CD4-positive, alpha-beta memory T cell (primary cell): ENCODE data around the gene OSBP2. TPM values are rescaled to one million over a fixed set of nuclear protein-coding genes. Genes with fewer than 3 reads are reported as not detected.

ENCODE experiments used
- CTCF ChIA-PET: fragments of 350-600 bp; sonication (Branson Sonifier 250); formaldehyde crosslinking; loops from one replicate; lab custom pipeline; 2021; ENCODE audit warnings: inconsistent platforms; ENCODE audit not compliant: partially characterized antibody; lab: Charles Lee
- POLR2A ChIA-PET: fragments of 350-600 bp; sonication (Branson Sonifier 250); formaldehyde crosslinking; loops from one replicate; lab custom pipeline; 2021; ENCODE audit not compliant: partially characterized antibody; lab: Charles Lee
- DNase-seq, 5 donors: peaks; one replicate each; pipeline versions ENCODE4 v3.0.0 to v3.0.0-alpha.2; 2020 to 2022; ENCODE audit warnings: mixed read lengths in 1 of 5
- H3K27ac ChIP-seq: one replicate; pipeline ENCODE4 v1.7.0; 2013; ENCODE audit warnings: low read depth, low read length
- H3K27me3 ChIP-seq: 2 replicates; pipeline ENCODE4 v1.7.0; 2013; ENCODE audit warnings: mild to moderate bottlenecking, low read length, moderate library complexity; ENCODE audit not compliant: insufficient read depth
- H3K36me3 ChIP-seq: 2 replicates; pipeline ENCODE4 v1.7.0; 2013; ENCODE audit warnings: mild to moderate bottlenecking, low read length, moderate library complexity; ENCODE audit not compliant: insufficient read depth
- H3K4me1 ChIP-seq: 2 replicates; pipeline ENCODE4 v1.7.0; 2013; ENCODE audit warnings: mild to moderate bottlenecking, low read length, moderate library complexity; ENCODE audit not compliant: insufficient read depth
- H3K4me3 ChIP-seq, 2 donors: one replicate each; pipeline ENCODE4 v1.7.0; 2013; ENCODE audit warnings: low read length in 2 of 2, mild to moderate bottlenecking in 1 of 2
- H3K9me3 ChIP-seq, 2 donors: one replicate each; pipeline ENCODE4 v1.7.0; 2013; ENCODE audit warnings: low read length in 2 of 2, control low read depth in 1 of 2; ENCODE audit not compliant: control insufficient read depth in 1 of 2
- H3K27ac Mint-ChIP-seq, 7 donors: one replicate each; pipeline ENCODE4 v1.8.0; 2020 to 2021; ENCODE audit warnings: mixed read lengths in 7 of 7, mild to moderate bottlenecking in 6 of 7, inconsistent platforms in 3 of 7, moderate library complexity in 3 of 7
- H3K27me3 Mint-ChIP-seq, 2 donors: one replicate each; pipeline ENCODE4 v1.8.0; 2020 to 2021; ENCODE audit warnings: mixed read lengths in 2 of 2
- H3K36me3 Mint-ChIP-seq, 2 donors: one replicate each; pipeline ENCODE4 v1.8.0; 2020 to 2021; ENCODE audit warnings: mixed read lengths in 2 of 2, inconsistent platforms in 1 of 2, mild to moderate bottlenecking in 1 of 2
- H3K4me1 Mint-ChIP-seq, 4 donors: one replicate each; pipeline ENCODE4 v1.8.0; 2020 to 2021; ENCODE audit warnings: mixed read lengths in 4 of 4, mild to moderate bottlenecking in 1 of 4
- H3K4me3 Mint-ChIP-seq, 8 donors: one replicate each; pipeline ENCODE4 v1.8.0; 2020 to 2021; ENCODE audit warnings: mixed read lengths in 8 of 8, mild to moderate bottlenecking in 7 of 8, moderate library complexity in 6 of 8, inconsistent platforms in 3 of 8
- H3K9me3 Mint-ChIP-seq, 8 donors: one replicate each; pipeline ENCODE4 v1.8.0; 2020 to 2021; ENCODE audit warnings: mixed read lengths in 8 of 8, mild to moderate bottlenecking in 5 of 8, inconsistent platforms in 3 of 8, moderate library complexity in 1 of 8
- intact Hi-C: fragments of 100-400 bp; cut with micrococcal nuclease; formaldehyde crosslinking; loops from one replicate; pipeline ENCODE4 v1.15.1; 2023
- polyA plus RNA-seq, 2 donors: library from polyadenylated mRNA; unstranded; fragments of 300-500 nt; fragmentation: Illumina TruSeq; gene quantifications; one replicate each; pipeline ENCODE4 v1.2.3, GENCODE V29; 2021
- total RNA-seq, 2 experiments: library from RNA; stranded (reverse); gene quantifications; one replicate each; pipeline ENCODE4 v1.2.3, GENCODE V29; 2021

OSBP2 gene
- total RNA-seq (1 to 10 TPM; 1.1 to 1.3 TPM), polyA plus RNA-seq (under 1 TPM; 0.39 to 0.44 TPM)

DNA sequence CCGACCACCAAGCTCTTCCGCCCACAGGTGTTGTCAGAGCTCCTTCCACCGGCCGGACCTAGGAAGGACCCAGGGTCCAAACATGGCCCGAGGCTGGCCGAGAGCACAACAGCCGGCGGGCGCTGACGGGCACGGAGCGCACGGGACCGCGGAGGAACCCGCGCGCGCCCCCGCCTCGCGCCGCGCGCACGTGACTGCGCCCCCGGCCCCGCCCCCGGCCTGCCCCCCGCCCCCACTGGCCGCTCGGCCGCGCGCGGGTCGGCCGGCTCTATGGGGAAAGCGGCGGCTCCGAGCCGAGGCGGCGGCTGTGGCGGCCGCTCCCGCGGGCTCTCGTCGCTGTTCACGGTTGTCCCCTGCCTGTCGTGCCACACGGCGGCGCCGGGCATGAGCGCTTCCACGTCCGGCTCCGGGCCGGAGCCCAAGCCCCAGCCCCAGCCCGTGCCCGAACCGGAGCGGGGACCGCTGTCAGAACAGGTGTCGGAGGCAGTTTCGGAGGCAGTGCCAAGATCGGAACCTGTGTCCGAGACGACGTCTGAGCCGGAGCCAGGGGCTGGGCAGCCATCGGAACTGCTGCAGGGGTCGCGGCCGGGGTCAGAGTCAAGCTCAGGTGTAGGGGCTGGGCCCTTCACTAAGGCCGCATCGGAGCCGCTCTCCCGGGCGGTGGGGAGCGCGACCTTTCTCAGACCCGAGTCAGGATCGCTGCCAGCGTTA, at the start of gene OSBP2:
Gene OSBP2, plus strand, starts transcription at position 235 of the 711 bp plus-strand sequence. Its CDS starts 36 bp downstream, at position 271.
- Mint-ChIP-seq H3K9me3 (no peaks in the 10 kb centered on the region), H3K4me1 (peaks cover 9 to 26% (median 11%) of the 10 kb centered on the region in 4 donors), H3K36me3 (no peaks in the 10 kb centered on the region), H3K27ac (peak within 1 kb of the TSS in 6 of 7 donors; percentile 57 to 93 (median 82)), H3K27me3 (peaks cover 1 to 6% of the 10 kb centered on the region in 2 donors), H3K4me3 (peak within 1 kb of the TSS; percentile 92 to 98 (median 94))
- Histone ChIP-seq H3K27me3 (no peaks in the 10 kb centered on the region), H3K36me3 (no peaks in the 10 kb centered on the region), H3K4me3 (peak within 1 kb of the TSS in 1 of 2 donors; percentile 69), H3K4me1 (peaks cover 10% of the 10 kb centered on the region), H3K27ac (no peak within 1 kb of the TSS), H3K9me3 (no peaks in the 10 kb centered on the region)
- ChIA-PET POLR2A (interaction anchor here (0.7 to 1.3 kb wide), 4 partner anchors 26 to 60 kb away, joined by 3 to 4 read pairs (median 4); partner anchors contain the start of gene SLC35E4), CTCF (interaction anchor here (2.1 kb wide), 1 partner anchor 60 kb away, joined by 9 read pairs; the partner anchor contains the start of gene SLC35E4)
- peak in 4 of 5 donors; percentile 8 to 23 (median 16) for DNase-seq
- intact Hi-C loops, result loop anchor here (1.0 kb wide), 1 partner anchor 59 kb away; the partner anchor contains the start of gene SLC35E4

GRCh38 chr22:30646518-30647160, 48.0 kb upstream of the OSBP2 start:
- CTCF ChIA-PET, result interaction anchor here (1.7 kb wide), 1 partner anchor 11 kb away, joined by 7 read pairs; the partner anchor contains the start of gene SLC35E4
- H3K4me1 ChIP-seq, result peaks cover 9% of the 10 kb centered on the region
- H3K27me3 ChIP-seq, result no peaks in the 10 kb centered on the region
- no peak for DNase-seq
- no peak overlapping the region for H3K27ac Mint-ChIP-seq
- H3K9me3 Mint-ChIP-seq, result no peaks in the 10 kb centered on the region
- no peaks in the 10 kb centered on the region for H3K36me3 ChIP-seq
- H3K4me3 ChIP-seq, result no peak overlapping the region
- no peaks in the 10 kb centered on the region for H3K36me3 Mint-ChIP-seq
- no peaks in the 10 kb centered on the region for H3K9me3 ChIP-seq
- H3K4me1 Mint-ChIP-seq, result peaks cover 9 to 21% (median 13%) of the 10 kb centered on the region in 4 donors
- H3K27me3 Mint-ChIP-seq, result no peaks in the 10 kb centered on the region
- intact Hi-C loops, result no loop called here
- POLR2A ChIA-PET, result interaction anchor here (0.6 kb wide), 1 partner anchor 39 kb away, joined by 3 read pairs; no protein-coding TSS in a partner anchor
- H3K27ac ChIP-seq, result no peak overlapping the region
- H3K4me3 Mint-ChIP-seq, result no peak overlapping the region

GRCh38 chr22:30647536-30647935, 47.1 kb upstream of the OSBP2 start:
- Histone ChIP-seq H3K36me3 (no peaks in the 10 kb centered on the region), H3K27me3 (no peaks in the 10 kb centered on the region), H3K4me3 (no peak overlapping the region), H3K27ac (no peak overlapping the region), H3K9me3 (no peaks in the 10 kb centered on the region), H3K4me1 (peaks cover 9% of the 10 kb centered on the region)
- Mint-ChIP-seq H3K4me1 (peaks cover 9 to 30% (median 14%) of the 10 kb centered on the region in 4 donors), H3K4me3 (no peak overlapping the region), H3K9me3 (no peaks in the 10 kb centered on the region), H3K27me3 (no peaks in the 10 kb centered on the region), H3K27ac (no peak overlapping the region), H3K36me3 (no peaks in the 10 kb centered on the region)
- no peak for DNase-seq
- ChIA-PET POLR2A (no interaction called here), CTCF (no interaction called here)
- intact Hi-C loops, result no loop called here

GRCh38 chr22:30648825-30649224, 45.8 kb upstream of the OSBP2 start:
- H3K4me1 ChIP-seq, result peaks cover 9% of the 10 kb centered on the region
- H3K27ac Mint-ChIP-seq, result peak overlapping the region in 3 of 7 donors; percentile 41 to 84 (median 58)
- no peaks in the 10 kb centered on the region for H3K27me3 Mint-ChIP-seq
- H3K9me3 Mint-ChIP-seq, result no peaks in the 10 kb centered on the region
- no peak overlapping the region for H3K4me3 ChIP-seq
- no peak overlapping the region for H3K4me3 Mint-ChIP-seq
- ChIA-PET POLR2A (interaction anchor here (1.9 to 2.9 kb wide), 3 partner anchors 14 to 320 kb away, joined by 5 to 19 read pairs (median 7); partner anchors contain the start of genes DUSP18, MORC2, SLC35E4 and TUG1), CTCF (interaction anchor here (3.0 kb wide), 1 partner anchor 14 kb away, joined by 20 read pairs; the partner anchor contains the start of gene SLC35E4)
- no peaks in the 10 kb centered on the region for H3K9me3 ChIP-seq
- DNase-seq, result no peak
- intact Hi-C loops, result loop anchor here (1.0 kb wide), 1 partner anchor 18 kb away; the partner anchor contains the start of gene DUSP18
- no peaks in the 10 kb centered on the region for H3K36me3 Mint-ChIP-seq
- H3K27me3 ChIP-seq, result no peaks in the 10 kb centered on the region
- no peaks in the 10 kb centered on the region for H3K36me3 ChIP-seq
- H3K4me1 Mint-ChIP-seq, result peaks cover 4 to 23% (median 11%) of the 10 kb centered on the region in 4 donors
- peak overlapping the region; percentile 3 for H3K27ac ChIP-seq

DNA sequence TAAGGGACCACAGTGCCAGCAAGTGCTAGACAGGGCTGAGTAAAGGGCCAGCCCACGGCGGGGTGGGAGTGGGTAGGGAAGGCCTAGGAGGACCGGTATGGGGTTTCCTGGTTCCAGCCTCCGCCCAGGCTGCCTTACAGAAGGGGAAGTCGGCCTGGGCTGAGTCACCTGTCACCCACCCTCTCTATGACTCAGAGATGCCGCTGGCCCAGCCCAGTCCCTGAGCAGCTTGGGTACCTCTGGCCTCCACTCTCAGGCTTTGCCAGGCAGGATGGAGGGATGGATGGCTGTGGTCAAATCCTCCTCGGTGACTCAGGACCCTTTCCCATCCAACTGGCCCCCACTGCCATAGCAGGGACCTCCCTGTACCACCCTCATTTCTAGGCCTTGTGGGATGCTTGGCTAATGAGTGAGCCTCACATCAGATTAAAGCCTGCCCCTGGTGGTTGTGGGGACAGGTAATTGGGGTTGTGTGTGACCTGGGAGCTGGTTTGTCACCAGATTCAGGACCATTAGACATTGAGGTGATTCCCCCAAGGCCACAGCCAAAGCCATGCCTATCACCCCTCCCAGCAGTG, 45.2 kb upstream of the OSBP2 start:
- no peak overlapping the region for H3K27ac ChIP-seq
- no peaks in the 10 kb centered on the region for H3K27me3 ChIP-seq
- Mint-ChIP-seq H3K4me3 (no peak overlapping the region), H3K36me3 (peaks cover under 1 to 4% of the 10 kb centered on the region in 2 donors), H3K4me1 (peaks cover 4 to 22% (median 10%) of the 10 kb centered on the region in 4 donors), H3K9me3 (no peaks in the 10 kb centered on the region), H3K27me3 (no peaks in the 10 kb centered on the region), H3K27ac (peak overlapping the region; percentile 41 to 84 (median 73))
- no peak overlapping the region for H3K4me3 ChIP-seq
- ChIA-PET CTCF (interaction anchor here (0.8 to 3.0 kb wide), 2 partner anchors 15 to 20 kb away, joined by 3 to 20 read pairs; partner anchors contain the start of gene SLC35E4), POLR2A (interaction anchor here (0.9 to 2.9 kb wide), 4 partner anchors 15 to 320 kb away, joined by 3 to 19 read pairs (median 6); partner anchors contain the start of genes DUSP18, MORC2, SLC35E4 and TUG1)
- peaks cover 9% of the 10 kb centered on the region for H3K4me1 ChIP-seq
- intact Hi-C loops, result loop anchor here (1.0 kb wide), 1 partner anchor 18 kb away; the partner anchor contains the start of gene DUSP18
- no peaks in the 10 kb centered on the region for H3K9me3 ChIP-seq
- peak in 4 of 5 donors; percentile 4 to 82 (median 21) for DNase-seq
- H3K36me3 ChIP-seq, result no peaks in the 10 kb centered on the region

DNA sequence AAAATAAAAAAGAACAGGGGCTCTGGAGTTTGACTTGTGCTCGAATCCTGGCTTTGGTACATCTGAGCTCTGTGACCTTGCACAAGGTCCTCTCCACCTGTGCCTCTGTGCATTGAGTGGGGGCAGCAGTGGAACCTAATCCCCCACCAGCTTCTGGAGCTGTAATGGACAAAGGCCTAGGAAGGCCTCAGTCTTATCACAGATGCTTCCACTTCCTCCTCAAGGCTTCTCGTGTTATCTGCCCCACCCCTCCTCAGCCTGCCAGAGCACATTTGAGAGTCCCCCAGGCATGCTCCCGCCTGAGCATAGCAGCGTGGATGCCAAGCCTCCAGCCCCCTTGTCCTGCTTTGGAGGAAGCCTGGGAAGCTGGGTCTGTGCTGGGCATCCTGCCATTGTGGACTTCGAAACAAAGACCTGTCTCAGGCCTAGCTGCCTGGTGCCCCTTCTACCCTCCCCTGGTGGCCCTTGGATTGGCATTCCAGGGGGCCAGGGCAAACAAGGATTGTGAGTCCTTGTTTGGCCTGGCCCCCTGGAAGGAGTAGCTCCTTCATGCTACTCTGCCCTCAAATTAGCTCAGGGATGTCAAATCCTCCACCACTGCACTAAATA, 44.1 kb upstream of the OSBP2 start:
- Histone ChIP-seq H3K36me3 (no peaks in the 10 kb centered on the region), H3K9me3 (no peaks in the 10 kb centered on the region), H3K27me3 (no peaks in the 10 kb centered on the region), H3K4me1 (peaks cover 9% of the 10 kb centered on the region), H3K27ac (no peak overlapping the region), H3K4me3 (no peak overlapping the region)
- ChIA-PET POLR2A (interaction anchor here (0.7 to 2.9 kb wide), 5 partner anchors 14 to 243 kb away, joined by 3 to 19 read pairs (median 4); partner anchors contain the start of genes DUSP18 and SLC35E4), CTCF (interaction anchor here (0.8 to 3.0 kb wide), 2 partner anchors 16 to 18 kb away, joined by 3 to 20 read pairs; partner anchors contain the start of gene SLC35E4)
- Mint-ChIP-seq H3K27me3 (no peaks in the 10 kb centered on the region), H3K36me3 (peaks cover 4 to 7% of the 10 kb centered on the region in 2 donors), H3K4me1 (peaks cover 4 to 22% (median 10%) of the 10 kb centered on the region in 4 donors), H3K27ac (peak overlapping the region in 1 of 7 donors; percentile 47), H3K9me3 (no peaks in the 10 kb centered on the region), H3K4me3 (no peak overlapping the region)
- intact Hi-C loops, result no loop called here
- DNase-seq, result no peak
